Activated CD8-positive, alpha-beta T cell treated with anti-CD3 and anti-CD28 coated beads, Interleukin-2, amount 10 ng/mL, durations not matched to agents 7 days and 5 days (primary cell): ENCODE measurements around the gene AQP3. TPM values are rescaled to one million over a fixed set of nuclear protein-coding genes. Genes with fewer than 3 reads are reported as not detected.
"Not testable (repeated sequence)": the region's sequence is repeated elsewhere in the genome, so short reads cannot be mapped to it uniquely, and the experiment has no call there.

ENCODE experiments used
- ATAC-seq: fragments of 150-1000 bp; cut with Tn5 transposase; one replicate; pipeline ENCODE4 v1.10.0; 2021; ENCODE audit warnings: moderate library complexity
- CTCF ChIA-PET: fragments of 350-600 bp; sonication (Branson Sonifier 250); formaldehyde crosslinking; loops from one replicate; lab custom pipeline; 2021; ENCODE audit warnings: antibody characterized with exemption; lab: Charles Lee
- POLR2A ChIA-PET: fragments of 350-600 bp; sonication (Branson Sonifier 250); formaldehyde crosslinking; loops from one replicate; lab custom pipeline; 2021; ENCODE audit warnings: antibody characterized with exemption; lab: Charles Lee
- DNase-seq: peaks from one replicate; pipeline ENCODE4 v3.0.0-alpha.2; 2020
- H3K27ac Mint-ChIP-seq: one replicate; pipeline ENCODE4 v1.8.0; 2021; ENCODE audit warnings: mild to moderate bottlenecking, mixed read lengths
- H3K27me3 Mint-ChIP-seq: one replicate; pipeline ENCODE4 v1.8.0; 2021; ENCODE audit warnings: low read depth, mixed read lengths
- H3K36me3 Mint-ChIP-seq: one replicate; pipeline ENCODE4 v1.8.0; 2021; ENCODE audit warnings: low read depth, mixed read lengths
- H3K4me1 Mint-ChIP-seq: one replicate; pipeline ENCODE4 v1.8.0; 2021; ENCODE audit warnings: low read depth, mixed read lengths
- H3K4me3 Mint-ChIP-seq: one replicate; pipeline ENCODE4 v1.8.0; 2021; ENCODE audit warnings: mild to moderate bottlenecking, mixed read lengths
- H3K9me3 Mint-ChIP-seq: one replicate; pipeline ENCODE4 v1.8.0; 2022; ENCODE audit warnings: mixed read lengths; ENCODE audit not compliant: insufficient read depth
- total RNA-seq, 2 experiments: library from RNA; stranded (reverse); gene quantifications; one replicate each; pipeline ENCODE4 v1.2.3, GENCODE V29; 2021

AQP3 gene
- total RNA-seq, 2 experiments from 2014 or later: 29.9 to 31.4 TPM

DNA sequence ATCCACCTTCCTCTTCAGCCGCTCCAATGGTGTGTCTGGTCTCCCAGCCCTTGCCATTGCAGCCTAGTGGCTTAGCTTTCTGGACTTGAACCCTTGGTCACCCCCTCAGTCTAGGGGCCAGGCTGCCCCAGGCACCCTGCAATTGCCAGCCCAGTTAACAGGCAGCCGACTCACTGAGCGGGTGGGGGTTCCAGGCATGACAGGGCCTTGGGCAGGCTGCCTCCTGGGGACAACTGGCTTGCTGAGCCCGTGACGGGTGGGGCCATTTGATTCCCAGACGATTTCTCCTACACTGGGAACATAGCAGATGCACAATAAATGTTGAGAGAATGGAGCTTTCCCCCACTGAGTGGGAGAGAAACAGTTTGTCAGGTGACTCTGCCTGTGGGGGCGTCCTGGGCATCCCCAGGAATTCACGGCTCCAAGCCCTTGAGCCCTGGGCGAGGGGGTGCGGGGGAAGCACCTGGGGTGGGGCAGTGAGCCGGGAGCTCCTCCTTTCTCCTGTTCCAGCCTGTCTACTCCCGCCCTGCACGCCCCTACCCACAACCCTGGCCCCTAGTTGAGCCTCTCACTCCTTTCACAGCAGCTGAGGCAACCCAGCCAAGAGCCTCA lies 32.4 kb downstream of the AQP3 start:
- Mint-ChIP-seq H3K4me3 (peak overlapping the region; percentile 48), H3K9me3 (no peaks in the 10 kb centered on the region), H3K36me3 (no peaks in the 10 kb centered on the region), H3K27ac (peak overlapping the region; percentile 94), H3K27me3 (peaks cover 3% of the 10 kb centered on the region), H3K4me1 (peaks cover 45% of the 10 kb centered on the region)
- POLR2A ChIA-PET: interaction anchor here (0.6 to 4.2 kb wide), 14 partner anchors 10 to 125 kb away, joined by 3 to 33 read pairs (median 6); partner anchors contain the start of genes AQP3, NFX1 and NOL6
- DNase-seq (no peak), ATAC-seq (no peak)
- CTCF ChIA-PET: interaction anchor here (0.5 to 10.3 kb wide), 24 partner anchors 8 to 610 kb away, joined by 3 to 209 read pairs (median 8); partner anchors contain the start of genes AQP3, AQP7, NFX1 and NOL6

DNA sequence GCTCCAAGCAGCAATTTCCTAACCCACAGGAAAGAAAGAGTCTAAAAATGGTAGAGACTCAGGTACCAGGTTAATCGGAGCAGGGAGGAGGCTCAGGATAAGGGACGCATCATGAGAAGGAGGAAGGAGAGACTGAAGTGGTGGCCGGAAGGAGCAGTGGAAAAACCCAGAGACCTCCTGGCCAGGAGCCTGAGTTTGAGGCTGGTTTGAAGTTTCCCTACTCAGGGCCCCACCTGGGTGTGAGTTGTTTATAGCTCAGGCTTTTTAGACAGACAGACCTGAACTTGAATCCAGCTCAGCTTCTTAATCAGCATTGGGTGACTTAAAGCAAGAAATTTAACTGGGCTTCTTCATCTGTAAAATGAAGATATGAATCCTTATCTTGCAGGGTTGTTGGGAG lies 33.1 kb downstream of the AQP3 start:
- Mint-ChIP-seq H3K27ac (peak overlapping the region; percentile 94), H3K36me3 (no peaks in the 10 kb centered on the region), H3K27me3 (peaks cover 3% of the 10 kb centered on the region), H3K4me3 (no peak overlapping the region), H3K9me3 (no peaks in the 10 kb centered on the region), H3K4me1 (peaks cover 45% of the 10 kb centered on the region)
- CTCF ChIA-PET: interaction anchor here (0.9 to 10.3 kb wide), 13 partner anchors 10 to 188 kb away, joined by 3 to 209 read pairs (median 29); partner anchors contain the start of genes AQP3, AQP7, NFX1 and NOL6
- no peak for ATAC-seq
- DNase-seq: no peak
- POLR2A ChIA-PET: interaction anchor here (1.0 to 4.2 kb wide), 4 partner anchors 10 to 59 kb away, joined by 4 to 33 read pairs (median 10); partner anchors contain the start of genes AQP3 and NOL6

DNA sequence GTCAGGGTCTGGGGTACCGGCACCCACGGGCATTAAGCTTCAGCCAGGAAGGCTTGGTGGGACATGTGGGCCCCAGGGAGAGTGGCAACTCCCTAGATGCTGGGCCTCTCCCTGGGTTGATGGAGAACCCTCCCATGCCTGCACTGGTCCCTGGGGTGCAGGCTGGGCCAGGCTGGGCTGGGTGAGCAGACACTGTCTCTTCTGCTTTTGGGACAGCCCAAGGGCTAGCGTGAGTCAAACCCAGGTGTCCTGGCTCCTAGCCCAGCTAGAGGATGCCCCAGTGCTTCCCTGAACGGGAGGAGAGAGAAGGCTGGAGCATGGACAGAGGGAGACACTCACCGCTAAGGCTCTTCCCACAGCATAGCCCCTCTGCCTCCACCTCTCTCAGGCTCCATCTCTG lies 39.3 kb downstream of the AQP3 start:
- Mint-ChIP-seq H3K27ac (no peak overlapping the region), H3K36me3 (no peaks in the 10 kb centered on the region), H3K9me3 (no peaks in the 10 kb centered on the region), H3K4me1 (peaks cover 6% of the 10 kb centered on the region), H3K4me3 (no peak overlapping the region), H3K27me3 (peaks cover 8% of the 10 kb centered on the region)
- DNase-seq (no peak), ATAC-seq (no peak)
- ChIA-PET CTCF (interaction anchor here (1.1 to 2.1 kb wide), 4 partner anchors 8 to 59 kb away, joined by 3 to 11 read pairs (median 7); no protein-coding TSS in a partner anchor), POLR2A (no interaction called here)

DNA sequence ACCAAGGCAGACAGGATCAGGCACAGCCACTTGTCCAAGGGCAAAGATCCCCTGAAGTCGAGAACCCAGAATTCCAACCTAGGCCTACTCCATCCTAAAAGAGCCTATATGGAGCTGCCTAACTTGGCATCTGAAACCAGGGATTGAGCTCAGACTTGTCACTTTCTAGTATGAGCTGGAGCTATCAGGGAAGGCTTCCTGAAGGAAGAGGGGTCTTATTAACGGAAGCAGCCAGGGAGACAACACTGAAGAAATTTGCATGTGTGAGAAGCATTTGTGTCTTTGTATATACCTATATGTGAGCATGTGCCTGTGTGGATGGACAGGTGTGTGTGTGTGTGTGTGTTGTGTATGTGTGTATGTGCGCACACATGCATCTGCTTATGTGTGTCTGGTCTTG lies 40.3 kb downstream of the AQP3 start:
- CTCF ChIA-PET: interaction anchor here (1.0 to 2.1 kb wide), 4 partner anchors 9 to 56 kb away, joined by 3 to 11 read pairs (median 5); partner anchors contain the start of gene AQP3
- no peak overlapping the region for H3K4me3 Mint-ChIP-seq

DNA sequence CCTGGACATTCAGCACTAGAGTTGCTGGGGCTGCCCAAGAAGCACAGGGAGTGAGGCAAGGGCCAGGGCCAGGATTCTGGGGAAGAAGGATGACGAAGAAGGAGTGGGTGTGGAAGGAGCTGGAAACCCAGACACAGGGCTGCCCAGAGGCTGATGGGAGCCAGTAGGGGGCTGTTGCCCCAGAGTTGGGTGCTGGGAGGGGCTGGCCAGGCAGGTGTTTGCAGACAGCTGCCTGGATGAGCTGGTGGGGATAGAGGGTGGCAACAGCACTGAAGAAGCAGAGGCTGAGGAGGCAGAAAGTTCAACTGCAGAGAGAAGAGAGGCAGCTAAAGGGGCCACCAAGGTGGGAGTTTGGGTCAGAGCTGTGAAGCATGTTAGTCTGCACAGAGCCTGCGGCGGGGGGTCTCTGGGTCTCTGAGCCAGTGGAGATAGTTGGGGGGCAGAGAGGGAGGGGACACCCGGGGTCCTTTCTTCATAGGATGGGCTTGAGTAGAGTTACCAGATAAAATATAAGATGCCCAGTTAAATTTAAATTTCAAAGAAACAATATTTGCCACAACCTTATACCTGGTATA lies 42.5 kb downstream of the AQP3 start:
- no peak overlapping the region for H3K4me3 Mint-ChIP-seq
- no peaks in the 10 kb centered on the region for H3K36me3 Mint-ChIP-seq
- H3K27ac Mint-ChIP-seq: no peak overlapping the region
- ATAC-seq: no peak
- POLR2A ChIA-PET: interaction anchor here (1.3 to 1.8 kb wide), 2 partner anchors 11 kb away, joined by 6 read pairs; no protein-coding TSS in a partner anchor
- peaks cover 5% of the 10 kb centered on the region for H3K27me3 Mint-ChIP-seq
- H3K4me1 Mint-ChIP-seq: peaks cover 7% of the 10 kb centered on the region
- CTCF ChIA-PET: interaction anchor here (0.7 to 4.5 kb wide), 8 partner anchors 10 to 112 kb away, joined by 3 to 70 read pairs (median 10); partner anchors contain the start of gene AQP3
- no peak for DNase-seq
- no peaks in the 10 kb centered on the region for H3K9me3 Mint-ChIP-seq

More for the DNA sequence above, 40.3 kb downstream of the AQP3 start:
- Mint-ChIP-seq H3K27me3 (peaks cover 8% of the 10 kb centered on the region), H3K36me3 (no peaks in the 10 kb centered on the region), H3K4me1 (peaks cover 7% of the 10 kb centered on the region), H3K9me3 (no peaks in the 10 kb centered on the region), H3K27ac (no peak overlapping the region)
- no peak for ATAC-seq
- POLR2A ChIA-PET: no interaction called here
- no peak for DNase-seq

DNA sequence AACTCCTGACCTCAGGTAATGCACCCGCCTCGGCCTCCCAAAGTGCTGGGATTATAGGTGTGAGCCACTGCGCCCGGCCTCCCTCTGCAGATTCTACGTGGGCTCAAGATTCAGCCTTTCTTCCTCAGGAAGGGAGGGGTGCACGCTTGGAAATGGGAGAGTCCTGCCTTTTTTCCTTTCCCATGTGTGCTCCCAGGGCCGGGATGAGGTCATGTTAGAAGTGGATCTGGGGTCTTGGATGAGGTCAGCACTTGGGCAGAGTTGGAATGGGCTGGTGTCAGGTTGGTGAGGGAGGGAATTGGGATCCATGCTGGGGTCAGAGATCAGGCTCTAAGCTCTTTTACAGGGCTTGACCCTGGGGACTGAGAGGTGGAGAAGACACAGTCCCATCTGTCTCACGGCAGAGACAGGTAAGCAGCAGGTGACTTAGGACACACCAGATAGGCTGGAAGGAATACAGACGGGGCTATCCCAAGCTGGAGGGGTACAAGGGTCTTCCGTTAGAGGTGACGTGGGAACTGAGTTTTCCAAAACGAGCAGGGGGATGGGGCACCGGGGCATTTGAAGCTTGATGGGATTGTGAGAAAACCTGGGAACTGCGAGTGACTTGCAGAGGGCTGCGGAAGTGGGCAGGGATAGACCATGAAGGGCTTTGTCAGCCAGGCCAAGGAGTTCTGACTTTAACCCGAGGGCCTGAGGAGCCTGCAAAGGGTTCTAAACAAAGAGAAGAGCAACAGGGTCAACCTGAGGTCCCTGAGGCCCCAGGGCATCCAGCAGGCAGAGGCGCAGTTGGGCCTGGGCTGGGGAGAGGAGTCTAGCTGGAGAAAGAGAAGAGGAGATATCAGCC lies 43.2 kb downstream of the AQP3 start:
- CTCF ChIA-PET: interaction anchor here (0.6 to 4.5 kb wide), 15 partner anchors 11 to 113 kb away, joined by 3 to 70 read pairs (median 5); partner anchors contain the start of genes AQP3 and NOL6
- H3K4me3 Mint-ChIP-seq: no peak overlapping the region
- no peaks in the 10 kb centered on the region for H3K9me3 Mint-ChIP-seq
- POLR2A ChIA-PET: interaction anchor here (0.9 to 1.8 kb wide), 2 partner anchors 10 to 12 kb away, joined by 4 to 6 read pairs; no protein-coding TSS in a partner anchor
- H3K4me1 Mint-ChIP-seq: peaks cover 7% of the 10 kb centered on the region
- ATAC-seq (no peak), DNase-seq (no peak)
- H3K36me3 Mint-ChIP-seq: no peaks in the 10 kb centered on the region
- H3K27me3 Mint-ChIP-seq: peaks cover 5% of the 10 kb centered on the region
- H3K27ac Mint-ChIP-seq: no peak overlapping the region

DNA sequence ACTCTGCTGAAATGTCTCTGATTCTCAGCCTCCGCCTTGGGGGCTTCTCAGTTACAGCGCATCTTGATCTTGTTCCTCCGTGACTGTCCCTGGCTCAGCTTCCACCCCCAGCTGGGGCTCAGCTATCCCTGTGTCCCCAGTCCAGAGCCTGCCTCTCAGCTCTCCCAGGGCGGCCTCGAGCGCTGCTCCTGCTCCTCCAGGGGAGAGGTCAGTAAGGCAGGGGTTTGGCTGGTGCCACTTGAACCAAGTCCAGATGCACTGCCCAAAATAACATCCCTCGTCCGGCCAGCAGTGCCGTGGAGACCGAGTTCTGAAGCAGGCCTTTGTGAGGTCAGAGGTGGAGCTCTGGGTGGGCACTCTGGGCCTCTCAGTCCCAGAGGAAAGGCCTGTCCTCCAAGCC lies 45.0 kb downstream of the AQP3 start, which contains the start of gene AQP7:
TSS of gene AQP7 (minus strand) at position 198 of the 400 bp plus-strand sequence. CDS start 1,306 bp downstream, outside the sequence.
- CTCF ChIA-PET: interaction anchor here (1.1 to 4.5 kb wide), 6 partner anchors 10 to 63 kb away, joined by 3 to 70 read pairs (median 10); no protein-coding TSS in a partner anchor
- H3K27me3 Mint-ChIP-seq, H3K9me3 Mint-ChIP-seq, H3K4me3 Mint-ChIP-seq, H3K4me1 Mint-ChIP-seq, POLR2A ChIA-PET, ATAC-seq, DNase-seq, H3K36me3 Mint-ChIP-seq: not testable (repeated sequence)
- H3K27ac Mint-ChIP-seq: peak within 1 kb of the TSS; percentile 34

DNA sequence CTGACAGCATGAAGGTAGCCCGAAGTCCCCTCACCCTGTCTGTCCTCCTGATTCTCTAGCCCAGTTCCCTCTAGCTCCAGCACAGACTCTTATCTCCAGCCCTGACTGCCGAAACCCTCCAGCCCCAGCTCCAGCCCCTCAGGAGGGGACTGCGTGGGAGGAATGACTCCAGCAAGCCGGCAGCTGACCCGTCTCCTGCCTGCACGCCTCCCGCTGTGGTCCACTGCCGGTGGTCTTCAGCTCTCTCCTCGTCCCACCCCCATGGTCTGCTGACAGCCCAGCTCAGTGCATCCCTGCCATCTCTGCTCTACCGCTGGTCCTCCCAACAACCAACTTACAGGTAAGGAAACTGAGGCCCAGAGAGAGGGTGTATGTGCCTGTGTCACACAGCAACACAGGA lies 45.6 kb downstream of the AQP3 start:
- CTCF ChIA-PET: interaction anchor here (4.5 kb wide), 1 partner anchor 64 kb away, joined by 70 read pairs; no protein-coding TSS in a partner anchor
- H3K4me1 Mint-ChIP-seq, DNase-seq, H3K27ac Mint-ChIP-seq, POLR2A ChIA-PET, H3K4me3 Mint-ChIP-seq, H3K27me3 Mint-ChIP-seq, H3K36me3 Mint-ChIP-seq, H3K9me3 Mint-ChIP-seq, ATAC-seq: not testable (repeated sequence)

DNA sequence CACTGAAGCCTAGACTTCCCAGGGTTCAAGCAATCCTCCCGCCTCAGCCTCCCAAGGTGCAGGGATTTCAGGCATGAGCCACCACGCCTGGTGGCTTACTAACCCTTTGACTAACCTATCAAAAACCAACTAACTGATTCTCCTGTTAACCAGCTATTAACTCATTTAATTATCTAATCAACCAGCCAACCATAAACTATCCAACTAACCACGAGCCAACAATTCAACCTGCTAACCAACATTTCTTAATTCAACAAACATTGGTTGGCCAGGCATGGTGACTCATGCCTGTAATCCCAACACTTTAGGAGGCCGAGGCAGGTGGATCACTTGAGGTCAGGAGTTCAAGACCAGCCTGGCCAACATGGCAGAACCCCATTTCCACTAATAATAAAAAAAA lies 48.3 kb downstream of the AQP3 start:
- H3K9me3 Mint-ChIP-seq, H3K4me3 Mint-ChIP-seq, H3K27ac Mint-ChIP-seq, H3K36me3 Mint-ChIP-seq, H3K4me1 Mint-ChIP-seq, DNase-seq, H3K27me3 Mint-ChIP-seq, ATAC-seq, POLR2A ChIA-PET: not testable (repeated sequence)
- CTCF ChIA-PET: interaction anchor here (0.8 to 1.1 kb wide), 2 partner anchors 16 to 67 kb away, joined by 3 to 4 read pairs; no protein-coding TSS in a partner anchor

DNA sequence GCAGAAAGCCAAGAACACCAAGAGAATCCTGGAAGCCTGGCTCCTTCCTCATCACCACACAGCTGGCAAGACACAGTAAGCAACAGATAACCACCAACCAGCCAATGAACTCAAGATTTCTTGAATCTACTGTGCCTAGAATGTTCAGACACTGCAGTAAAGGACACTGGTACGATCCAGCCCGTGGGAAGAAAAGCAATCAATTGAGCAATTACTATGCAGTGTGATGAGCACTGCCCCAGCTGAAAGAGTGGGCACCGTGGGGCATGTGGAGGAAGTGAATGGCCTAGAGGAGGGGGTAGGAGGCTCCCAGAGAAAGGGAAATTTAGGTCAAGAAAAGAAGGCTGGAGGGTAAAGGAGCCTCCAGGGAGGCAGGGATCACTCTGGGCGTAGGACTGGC lies 49.6 kb downstream of the AQP3 start:
- H3K27me3 Mint-ChIP-seq, H3K4me3 Mint-ChIP-seq, ATAC-seq, H3K36me3 Mint-ChIP-seq, H3K4me1 Mint-ChIP-seq, POLR2A ChIA-PET, H3K9me3 Mint-ChIP-seq, DNase-seq: not testable (repeated sequence)
- H3K27ac Mint-ChIP-seq: peak overlapping the region; percentile 44
- CTCF ChIA-PET: interaction anchor here (0.8 kb wide), 1 partner anchor 30 kb away, joined by 3 read pairs; no protein-coding TSS in a partner anchor
